ENCODE data around the gene MOG. TPM values are rescaled to one million over a fixed set of nuclear protein-coding genes. Genes with fewer than 3 reads are reported as not detected.
A peak's percentile ranks its signal among the peaks of the same experiment; 100 is the strongest.
"Not testable (repeated sequence)": the region's sequence is repeated elsewhere in the genome, so short reads cannot be mapped to it uniquely, and the experiment has no call there.

MOG gene
- total RNA-seq, 1 donor from 2014 or later = not detected

GRCh38 chr6:29652198-29652584 lies 4.7 kb upstream of the MOG start:
- Mint-ChIP-seq H3K36me3 (ENCODE audit: low read depth) (no peaks in the 10 kb centered on the region), H3K27ac (no peak overlapping the region), H3K9me3 (no peaks in the 10 kb centered on the region), H3K27me3 (peaks cover 13% of the 10 kb centered on the region), H3K4me3 (no peak overlapping the region), H3K4me1 (peaks cover 12% of the 10 kb centered on the region)
- intact Hi-C loops (cut with micrococcal nuclease) = loop anchor here (5.0 kb wide), 1 partner anchor 180 kb away; no protein-coding TSS in a partner anchor
- DNase-seq = no peak

GRCh38 chr6:29653452-29654038 lies 3.3 kb upstream of the MOG start:
- Mint-ChIP-seq H3K4me3 (no peak overlapping the region), H3K27me3 (peaks cover 22% of the 10 kb centered on the region), H3K27ac (no peak overlapping the region), H3K9me3 (no peaks in the 10 kb centered on the region), H3K4me1 (peaks cover 12% of the 10 kb centered on the region), H3K36me3 (ENCODE audit: low read depth) (no peaks in the 10 kb centered on the region)
- DNase-seq = peak; percentile 81
- intact Hi-C loops (cut with micrococcal nuclease) = loop anchor here (5.0 kb wide), 1 partner anchor 179 kb away; no protein-coding TSS in a partner anchor

GRCh38 chr6:29655658-29656057 lies 1.2 kb upstream of the MOG start:
- Mint-ChIP-seq H3K4me3 (no peak overlapping the region), H3K27ac (no peak overlapping the region), H3K9me3 (no peaks in the 10 kb centered on the region), H3K27me3 (peaks cover 30% of the 10 kb centered on the region), H3K4me1 (peaks cover 5% of the 10 kb centered on the region), H3K36me3 (ENCODE audit: low read depth) (no peaks in the 10 kb centered on the region)
- DNase-seq = no peak
- intact Hi-C loops (cut with micrococcal nuclease) = no loop called here

GRCh38 chr6:29656157-29656556 lies 735 bp upstream of the MOG start:
- intact Hi-C loops (cut with micrococcal nuclease) = no loop called here
- DNase-seq = no peak
- Mint-ChIP-seq H3K36me3 (ENCODE audit: low read depth) (no peaks in the 10 kb centered on the region), H3K27me3 (peaks cover 34% of the 10 kb centered on the region), H3K27ac (no peak overlapping the region), H3K9me3 (no peaks in the 10 kb centered on the region), H3K4me3 (no peak overlapping the region), H3K4me1 (peaks cover 5% of the 10 kb centered on the region)

GRCh38 chr6:29661071-29661470 lies 4.2 kb downstream of the MOG start:
- peaks cover 43% of the 10 kb centered on the region for H3K27me3 Mint-ChIP-seq
- peaks cover 1% of the 10 kb centered on the region for H3K4me1 Mint-ChIP-seq
- DNase-seq = no peak
- intact Hi-C loops (cut with micrococcal nuclease) = no loop called here
- no peaks in the 10 kb centered on the region for H3K36me3 Mint-ChIP-seq (ENCODE audit: low read depth)
- H3K9me3 Mint-ChIP-seq = no peaks in the 10 kb centered on the region
- H3K27ac Mint-ChIP-seq = no peak overlapping the region
- no peak overlapping the region for H3K4me3 Mint-ChIP-seq

- H3K36me3 Mint-ChIP-seq (ENCODE audit: low read depth); H3K9me3 Mint-ChIP-seq; intact Hi-C loops (cut with micrococcal nuclease); H3K27ac Mint-ChIP-seq; DNase-seq; H3K4me3 Mint-ChIP-seq; H3K4me1 Mint-ChIP-seq: not testable (repeated sequence)
- peaks cover 42% of the 10 kb centered on the region for H3K27me3 Mint-ChIP-seq
Measured at GRCh38 chr6:29661502-29662141, 4.7 kb downstream of the MOG start.

GRCh38 chr6:29663300-29664042 lies 6.6 kb downstream of the MOG start:
- DNase-seq = no peak
- Mint-ChIP-seq H3K4me1 (no peaks in the 10 kb centered on the region), H3K27me3 (peaks cover 43% of the 10 kb centered on the region), H3K4me3 (no peak overlapping the region), H3K9me3 (no peaks in the 10 kb centered on the region), H3K27ac (no peak overlapping the region), H3K36me3 (ENCODE audit: low read depth) (no peaks in the 10 kb centered on the region)
- intact Hi-C loops (cut with micrococcal nuclease) = no loop called here

GRCh38 chr6:29665942-29666825 lies 9.3 kb downstream of the MOG start:
- Mint-ChIP-seq H3K27ac (no peak overlapping the region), H3K27me3 (peaks cover 40% of the 10 kb centered on the region), H3K9me3 (no peaks in the 10 kb centered on the region), H3K36me3 (ENCODE audit: low read depth) (no peaks in the 10 kb centered on the region), H3K4me3 (no peak overlapping the region), H3K4me1 (no peaks in the 10 kb centered on the region)
- intact Hi-C loops (cut with micrococcal nuclease) = no loop called here
- DNase-seq = no peak

- H3K4me3 Mint-ChIP-seq = no peak overlapping the region
- H3K9me3 Mint-ChIP-seq = no peaks in the 10 kb centered on the region
- peaks cover 40% of the 10 kb centered on the region for H3K27me3 Mint-ChIP-seq
- H3K4me1 Mint-ChIP-seq = no peaks in the 10 kb centered on the region
- intact Hi-C loops (cut with micrococcal nuclease) = no loop called here
- no peaks in the 10 kb centered on the region for H3K36me3 Mint-ChIP-seq (ENCODE audit: low read depth)
- no peak for DNase-seq
- no peak overlapping the region for H3K27ac Mint-ChIP-seq
Measured at GRCh38 chr6:29666826-29667130, 9.9 kb downstream of the MOG start.

GRCh38 chr6:29667158-29667557 lies 10.3 kb downstream of the MOG start:
- Mint-ChIP-seq H3K27ac (no peak overlapping the region), H3K4me1 (no peaks in the 10 kb centered on the region), H3K36me3 (ENCODE audit: low read depth) (no peaks in the 10 kb centered on the region), H3K9me3 (no peaks in the 10 kb centered on the region), H3K27me3 (peaks cover 36% of the 10 kb centered on the region), H3K4me3 (no peak overlapping the region)
- no peak for DNase-seq
- intact Hi-C loops (cut with micrococcal nuclease) = no loop called here

GRCh38 chr6:29671026-29671425 lies 14.1 kb downstream of the MOG start:
- no peak for DNase-seq
- intact Hi-C loops (cut with micrococcal nuclease) = no loop called here

GRCh38 chr6:29672116-29672515 lies 15.2 kb downstream of the MOG start:
- H3K4me3 Mint-ChIP-seq; H3K36me3 Mint-ChIP-seq (ENCODE audit: low read depth); H3K27ac Mint-ChIP-seq; H3K4me1 Mint-ChIP-seq; DNase-seq; intact Hi-C loops (cut with micrococcal nuclease); H3K9me3 Mint-ChIP-seq: not testable (repeated sequence)
- peaks cover 25% of the 10 kb centered on the region for H3K27me3 Mint-ChIP-seq

More at GRCh38 chr6:29671026-29671425, 14.1 kb downstream of the MOG start:
- no peak overlapping the region for H3K4me3 Mint-ChIP-seq
- H3K27me3 Mint-ChIP-seq = peaks cover 28% of the 10 kb centered on the region
- H3K9me3 Mint-ChIP-seq = no peaks in the 10 kb centered on the region
- no peaks in the 10 kb centered on the region for H3K36me3 Mint-ChIP-seq (ENCODE audit: low read depth)
- no peak overlapping the region for H3K27ac Mint-ChIP-seq
- peaks cover 1% of the 10 kb centered on the region for H3K4me1 Mint-ChIP-seq

GRCh38 chr6:29673161-29673560 lies 16.3 kb downstream of the MOG start:
- H3K27me3 Mint-ChIP-seq = peaks cover 20% of the 10 kb centered on the region
- H3K4me3 Mint-ChIP-seq = no peak overlapping the region
- peaks cover 11% of the 10 kb centered on the region for H3K4me1 Mint-ChIP-seq
- intact Hi-C loops (cut with micrococcal nuclease) = no loop called here
- H3K36me3 Mint-ChIP-seq (ENCODE audit: low read depth) = no peaks in the 10 kb centered on the region
- H3K27ac Mint-ChIP-seq = no peak overlapping the region
- no peaks in the 10 kb centered on the region for H3K9me3 Mint-ChIP-seq
- no peak for DNase-seq

- H3K9me3 Mint-ChIP-seq = no peaks in the 10 kb centered on the region
- H3K4me1 Mint-ChIP-seq = peaks cover 11% of the 10 kb centered on the region
- H3K4me3 Mint-ChIP-seq = no peak overlapping the region
- intact Hi-C loops (cut with micrococcal nuclease) = no loop called here
- no peaks in the 10 kb centered on the region for H3K36me3 Mint-ChIP-seq (ENCODE audit: low read depth)
- H3K27ac Mint-ChIP-seq = no peak overlapping the region
- peaks cover 16% of the 10 kb centered on the region for H3K27me3 Mint-ChIP-seq
- DNase-seq = no peak
Measured at GRCh38 chr6:29674008-29674407, 17.1 kb downstream of the MOG start.
